Iris pigment epithelial cell (primary cell): ENCODE data around the gene NEU2.

Experiments
- DNase-seq: peaks from one replicate; pipeline ENCODE4 v3.0.0-alpha.2; 2011; ENCODE audit warnings: low read depth

Gene NEU2

GRCh38 chr2:233032551-233033320 is at the start of gene NEU2:
Gene NEU2 (plus strand): TSS chr2:233032672. CDS start chr2:233032672, 0 bp downstream.
- no peak for DNase-seq

- no peak for DNase-seq
Observed at GRCh38 chr2:232982926-232983668, 49.4 kb upstream of the NEU2 start.

GRCh38 chr2:232983669-232984140 is 48.8 kb upstream of the NEU2 start:
- no peak for DNase-seq

GRCh38 chr2:232984451-232985207 is 47.8 kb upstream of the NEU2 start:
- DNase-seq = no peak

- DNase-seq = no peak
Observed at GRCh38 chr2:232986155-232986554, 46.3 kb upstream of the NEU2 start.

DNA sequence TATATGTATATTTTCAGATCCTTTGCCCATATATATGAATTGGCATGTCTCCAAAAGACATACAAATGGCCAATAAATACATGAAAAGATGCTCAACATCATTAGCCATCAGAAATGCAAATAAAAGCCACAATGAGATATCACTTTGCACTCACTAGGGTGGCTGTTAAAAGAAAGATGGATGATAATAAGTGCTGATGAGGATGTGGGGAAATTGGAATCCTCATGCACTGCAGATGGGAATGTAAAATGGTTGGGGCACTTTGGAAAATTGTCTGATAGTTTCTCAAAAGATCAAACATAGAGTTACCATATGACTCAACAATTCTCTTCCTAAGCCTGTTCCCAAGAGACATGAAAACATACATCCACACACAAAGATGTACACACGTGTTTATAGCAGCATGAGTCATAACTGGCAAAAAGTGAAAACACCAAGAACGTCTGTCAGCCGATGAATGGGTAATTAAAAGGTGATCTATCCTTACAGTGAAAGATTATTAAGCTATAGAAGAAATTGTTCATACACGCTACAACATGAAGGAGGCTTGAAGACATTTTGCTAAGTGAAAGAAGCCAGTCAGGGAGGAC is 39.1 kb upstream of the NEU2 start:
- DNase-seq = no peak

GRCh38 chr2:232994446-232994845 is 38.0 kb upstream of the NEU2 start:
- no peak for DNase-seq

DNA sequence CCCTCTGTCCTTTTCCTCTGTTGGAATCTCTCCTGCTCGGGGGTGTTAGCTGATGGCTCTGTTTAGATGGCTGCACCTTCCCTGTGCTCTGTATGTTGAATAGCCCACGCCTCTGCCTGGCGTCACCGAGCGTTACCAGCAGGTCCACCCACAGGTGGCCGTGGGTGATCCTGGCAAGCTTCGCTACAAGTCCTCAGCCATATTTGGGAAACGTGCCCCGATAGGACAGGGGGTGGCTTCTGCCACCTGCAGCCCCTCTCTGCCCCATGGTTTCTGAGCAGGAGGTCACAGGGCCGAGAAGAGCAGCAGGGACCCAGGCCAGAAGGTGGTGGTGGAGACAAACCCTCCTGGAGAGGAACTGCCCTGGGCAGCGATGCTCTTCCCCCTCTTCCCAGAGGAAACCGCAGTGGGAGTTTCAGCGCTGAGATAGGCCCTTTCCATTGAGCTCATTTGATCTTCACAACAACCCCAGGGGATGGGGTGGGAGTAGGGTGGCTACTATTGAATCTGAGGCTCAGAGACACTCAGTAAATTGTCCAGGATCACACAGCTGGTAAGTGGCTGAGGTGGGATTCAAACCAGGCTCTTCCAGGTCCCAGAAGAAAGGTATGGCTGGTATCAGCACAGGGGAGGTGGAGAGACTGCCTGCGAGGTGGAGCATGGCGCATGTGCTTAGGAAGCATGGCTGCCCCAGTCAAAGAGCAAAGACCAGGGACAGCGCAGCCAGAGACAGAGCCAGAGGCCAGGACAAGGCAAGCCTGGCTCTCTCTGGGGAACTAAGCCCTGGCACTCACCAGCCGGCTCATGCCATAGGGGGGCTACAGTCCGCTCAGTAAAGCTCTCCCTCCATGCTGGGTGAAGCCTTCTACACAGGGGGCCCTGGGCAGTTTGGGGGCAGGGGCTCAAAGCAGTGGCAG is 34.5 kb upstream of the NEU2 start:
- no peak for DNase-seq

DNA sequence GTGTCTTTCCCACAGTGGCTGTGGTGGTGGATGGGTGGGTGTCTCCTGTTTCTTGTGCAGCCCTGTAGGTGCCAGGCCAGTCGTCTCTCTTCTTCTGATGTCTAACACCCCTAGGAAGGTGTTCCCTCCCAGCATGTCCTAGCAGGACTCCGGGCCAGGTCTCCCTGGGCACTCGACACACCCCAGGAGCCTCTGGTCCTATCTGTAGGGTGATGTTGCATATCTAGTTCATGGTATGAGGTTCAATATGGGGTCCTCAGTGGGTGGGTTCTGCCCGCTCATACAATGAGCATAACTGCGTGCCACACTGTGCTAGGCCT is 33.8 kb upstream of the NEU2 start:
- DNase-seq = no peak

DNA sequence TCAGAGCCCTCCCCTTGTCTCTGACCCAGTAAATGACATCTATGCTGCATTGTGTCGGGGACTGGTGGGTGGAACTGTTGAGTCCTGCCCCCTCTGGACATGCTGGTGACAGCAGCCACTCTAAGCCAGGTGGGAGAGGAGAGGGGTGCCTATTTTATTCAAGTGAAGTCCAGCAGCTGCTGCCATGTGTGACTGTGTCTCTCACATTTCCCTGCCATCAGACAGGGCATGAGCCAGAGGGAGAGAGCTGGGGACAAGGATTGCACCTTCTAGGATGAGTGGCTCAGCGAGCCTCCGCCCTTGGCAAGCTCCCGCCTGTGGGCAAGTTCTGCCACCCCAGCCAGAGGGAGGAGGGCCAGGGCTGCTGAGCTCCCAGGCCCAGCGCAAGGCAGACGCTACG is 33.1 kb upstream of the NEU2 start:
- no peak for DNase-seq

DNA sequence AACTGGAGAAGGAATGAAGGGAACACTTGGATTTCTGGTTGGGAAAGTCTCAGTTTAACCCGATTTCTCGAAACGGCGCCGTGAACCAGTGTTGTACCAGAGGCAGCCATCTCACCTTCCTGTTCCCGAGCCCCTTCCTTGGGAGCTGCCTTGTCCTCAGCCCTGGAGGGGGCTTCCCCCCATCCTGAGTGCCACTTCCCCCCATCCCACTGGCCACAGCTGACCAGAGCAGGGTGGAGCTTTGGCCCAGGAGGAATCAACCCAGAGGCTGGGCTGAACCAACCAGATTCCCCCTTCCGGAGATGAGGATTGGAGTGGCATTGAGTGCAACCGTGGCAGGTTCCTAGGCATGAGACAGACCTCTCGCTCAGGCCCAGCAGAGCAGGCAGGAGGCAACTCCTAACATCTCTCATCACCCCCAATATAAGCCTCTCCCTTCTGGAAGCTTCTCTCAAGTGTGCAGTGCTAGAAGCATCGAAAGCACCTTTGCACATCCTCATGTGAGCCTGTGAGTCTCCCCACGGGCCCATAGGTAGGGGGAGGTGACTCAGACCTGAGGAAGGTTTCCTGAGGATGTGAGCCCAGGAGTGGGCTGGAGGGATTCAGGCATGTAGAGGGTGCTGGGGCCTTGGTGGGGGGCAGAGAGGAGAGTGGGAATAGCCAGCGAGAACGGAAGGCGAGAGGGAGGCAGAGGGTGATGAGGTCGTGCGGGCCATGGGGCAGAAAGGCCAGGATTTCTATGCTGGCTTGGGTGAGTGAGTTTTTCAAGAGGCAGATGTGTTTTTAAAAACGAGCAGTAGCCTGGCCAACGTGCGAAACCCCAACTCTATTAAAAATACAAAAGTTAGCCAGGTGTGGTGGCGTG is 31.4 kb upstream of the NEU2 start:
- DNase-seq = no peak

DNA sequence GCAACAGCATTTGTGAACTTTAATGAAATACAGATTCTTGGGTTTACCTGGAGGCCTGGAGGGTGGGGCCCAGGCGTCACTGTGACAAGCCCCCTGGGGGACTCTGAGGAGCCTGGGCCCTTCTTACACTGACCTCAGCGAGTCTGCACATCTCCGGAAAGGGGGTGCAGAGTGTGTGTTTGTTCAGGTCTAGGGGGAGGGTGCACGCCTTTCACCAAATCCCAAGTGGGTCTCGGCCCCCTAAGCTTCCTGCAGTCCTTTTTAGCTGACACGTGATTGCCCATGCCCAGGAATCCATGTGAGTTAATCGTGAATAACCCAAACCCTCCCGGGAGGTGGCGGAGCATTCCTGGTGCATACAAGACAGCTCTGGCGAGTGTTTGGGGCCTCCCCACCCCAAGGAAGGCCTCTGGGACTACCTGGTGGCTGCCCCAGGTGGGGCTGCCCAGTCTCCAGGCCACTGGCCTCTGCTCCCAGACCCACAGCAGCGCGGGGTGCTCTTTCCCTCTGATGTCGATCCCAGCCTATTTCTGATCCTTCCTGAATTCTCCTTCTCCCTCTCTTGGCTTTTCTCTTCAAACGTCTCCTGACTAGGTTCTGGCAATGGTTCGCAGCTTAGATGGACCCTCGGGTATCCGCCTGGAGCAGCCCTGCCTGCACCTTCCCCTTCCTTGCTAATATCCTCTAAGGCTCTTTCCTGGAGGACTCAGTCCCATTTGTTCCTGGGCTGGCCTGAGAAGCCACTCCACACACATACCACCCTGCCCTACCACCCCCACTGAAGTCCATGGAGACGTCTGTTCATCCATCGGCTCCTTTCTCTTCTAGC is 29.4 kb upstream of the NEU2 start:
- no peak for DNase-seq

DNA sequence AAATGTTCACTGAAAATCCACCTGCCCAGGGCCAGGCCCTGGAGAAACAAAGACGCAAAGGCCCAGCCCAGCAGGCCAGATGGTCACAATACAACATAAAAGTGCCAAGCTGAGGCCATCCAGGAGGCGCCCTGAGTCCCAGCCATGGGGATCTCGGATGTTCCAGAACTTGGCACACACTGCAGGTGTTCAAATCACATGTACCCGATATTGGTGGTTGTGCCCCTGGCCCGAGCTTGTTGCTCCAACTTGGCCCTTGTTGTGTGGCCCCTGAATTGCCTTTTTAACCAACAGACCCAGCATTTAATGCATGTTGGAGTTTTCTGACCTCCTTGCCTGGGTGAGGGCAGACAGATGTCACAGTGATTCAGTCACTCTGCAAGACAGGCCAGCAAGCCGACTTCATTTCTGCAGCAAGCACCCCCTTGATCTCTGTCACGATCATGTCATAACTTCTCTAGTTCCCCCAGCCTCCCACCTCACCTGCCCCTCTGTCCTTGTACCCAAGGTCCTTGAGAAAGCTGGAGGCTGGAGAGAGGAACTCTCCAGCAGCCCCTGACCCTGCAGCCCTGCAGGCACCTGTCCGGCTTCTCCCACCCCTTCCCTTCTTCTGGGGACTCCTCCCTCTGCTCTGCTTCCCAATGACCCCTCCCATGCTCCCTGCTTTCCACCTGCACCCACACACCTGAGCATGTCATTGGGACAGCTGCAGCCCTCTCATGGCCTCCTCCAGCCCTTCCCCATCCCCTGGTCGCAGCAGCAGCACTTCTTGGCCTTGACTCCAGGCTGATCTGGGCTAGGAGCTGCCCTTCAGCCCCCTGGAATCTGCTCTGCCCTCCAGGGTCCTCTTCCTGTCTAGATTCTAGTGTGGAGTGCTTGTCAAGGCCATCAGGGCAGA is 28.6 kb upstream of the NEU2 start:
- DNase-seq = no peak

- no peak for DNase-seq
Observed at GRCh38 chr2:233005096-233005495, 27.4 kb upstream of the NEU2 start.

- no peak for DNase-seq
Observed at GRCh38 chr2:233006648-233007047, 25.8 kb upstream of the NEU2 start.

DNA sequence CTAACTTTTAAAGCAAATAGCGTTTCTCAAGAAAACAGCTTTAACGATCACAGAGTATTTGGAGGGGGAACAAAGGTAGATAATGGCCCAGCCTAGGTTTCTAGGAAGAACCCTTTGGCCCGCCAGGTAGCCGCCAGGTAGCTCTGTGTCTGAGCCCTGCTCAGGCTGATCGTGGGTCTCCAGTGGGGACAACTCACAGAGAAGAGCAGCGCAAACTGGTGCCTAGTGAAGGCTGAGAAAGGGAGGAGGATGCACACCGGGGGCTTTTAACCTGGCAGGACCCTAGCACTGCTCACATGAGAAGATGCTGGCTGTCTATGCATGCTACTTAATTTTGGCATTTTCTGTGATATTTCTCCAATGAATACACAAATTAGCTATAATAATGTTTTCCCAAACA is 25.2 kb upstream of the NEU2 start:
- no peak for DNase-seq

DNA sequence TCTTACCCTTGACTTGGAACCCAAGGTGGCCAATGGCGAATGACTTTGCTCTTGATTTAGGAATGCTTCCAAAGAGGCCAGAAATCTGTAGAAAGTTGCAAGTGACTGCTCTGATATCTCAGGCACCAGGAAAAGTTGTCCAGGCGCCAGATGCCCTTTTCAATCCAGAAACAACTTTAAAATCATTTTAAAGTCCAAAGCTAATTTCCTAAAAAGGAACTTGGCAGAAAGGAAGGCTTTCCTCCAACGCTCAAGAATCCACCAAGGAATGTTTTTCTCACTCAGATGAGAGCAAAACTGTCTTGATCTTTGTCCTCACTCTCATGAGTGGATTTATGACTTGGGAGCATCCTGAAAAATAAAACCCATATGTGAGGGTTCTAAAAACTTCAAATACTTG is 24.7 kb upstream of the NEU2 start:
- no peak for DNase-seq

- DNase-seq = no peak
Observed at GRCh38 chr2:233009661-233010060, 22.8 kb upstream of the NEU2 start.
